WTC11 (cell line): Measurements from ENCODE around the gene DCTN5. TPM values are rescaled to one million over a fixed set of nuclear protein-coding genes. Genes with fewer than 3 reads are reported as not detected.
"Not testable (repeated sequence)": the region's sequence is repeated elsewhere in the genome, so short reads cannot be mapped to it uniquely, and the experiment has no call there.

Experiments used
- ATAC-seq: fragments of 200-7000 bp; cut with Tn5 transposase; 2 replicates; pipeline ENCODE4 v1.10.0; 2021; ENCODE audit warnings: mild to moderate bottlenecking, moderate library complexity
- CTCF ChIA-PET: fragments of 300-600 bp; sonication (Branson Sonifier 250); formaldehyde crosslinking; loops from one replicate; lab custom pipeline; 2021; ENCODE audit warnings: antibody characterized with exemption; lab: Charles Lee
- POLR2A ChIA-PET: fragments of 350-600 bp; sonication (Branson Sonifier 250); formaldehyde crosslinking; loops from one replicate; lab custom pipeline; 2021; ENCODE audit warnings: antibody characterized with exemption; lab: Charles Lee
- DNase-seq: peaks from one replicate; pipeline ENCODE4 v3.0.0; 2021; ENCODE audit warnings: low spot score
- H3K27ac Mint-ChIP-seq: 2 replicates; pipeline ENCODE4 v1.8.0; 2021; ENCODE audit warnings: mixed read lengths
- H3K27me3 Mint-ChIP-seq: 2 replicates; pipeline ENCODE4 v1.8.0; 2021; ENCODE audit warnings: low read depth, mild to moderate bottlenecking, moderate library complexity, mixed read lengths
- H3K36me3 Mint-ChIP-seq: 2 replicates; pipeline ENCODE4 v1.8.0; 2021; ENCODE audit warnings: mixed read lengths
- H3K4me1 Mint-ChIP-seq: 2 replicates; pipeline ENCODE4 v1.8.0; 2022; ENCODE audit warnings: mixed read lengths
- H3K4me3 Mint-ChIP-seq: 2 replicates; pipeline ENCODE4 v1.8.0; 2021; ENCODE audit warnings: mild to moderate bottlenecking, moderate library complexity, mixed read lengths
- H3K9me3 Mint-ChIP-seq: 2 replicates; pipeline ENCODE4 v1.8.0; 2021; ENCODE audit warnings: mixed read lengths
- ATF1 ChIP-seq: sonication (generic); formaldehyde crosslinking; IDR thresholded peaks from 2 replicates; pipeline ENCODE4 v1.8.1; 2023; ENCODE audit warnings: mild to moderate bottlenecking, moderate library complexity, missing genetic modification reagents
- ELF4 ChIP-seq: sonication (generic); formaldehyde crosslinking; IDR thresholded peaks from 2 replicates; pipeline ENCODE4 v1.8.1; 2022; ENCODE audit warnings: low read depth, mild to moderate bottlenecking, moderate library complexity, missing genetic modification reagents
- NR2C2 ChIP-seq: sonication (generic); formaldehyde crosslinking; IDR thresholded peaks from 2 replicates; pipeline ENCODE4 v1.8.0; 2022; ENCODE audit warnings: mild to moderate bottlenecking, missing genetic modification reagents
- NR3C1 ChIP-seq: sonication (generic); formaldehyde crosslinking; conservative IDR thresholded peaks from 2 replicates; pipeline ENCODE4 v1.8.1; 2023; ENCODE audit warnings: low read depth, mild to moderate bottlenecking, missing genetic modification reagents
- OVOL2 ChIP-seq: fragments of 250-450 bp; sonication (Bioruptor Pico); IDR thresholded peaks from 2 replicates; pipeline ENCODE4 v1.9.0; 2021; ENCODE audit warnings: mild to moderate bottlenecking, borderline replicate concordance
- PRRX2 ChIP-seq: fragments of 250-450 bp; sonication (Bioruptor Pico); IDR thresholded peaks from 2 replicates; pipeline ENCODE4 v1.8.0; 2021; ENCODE audit warnings: mild to moderate bottlenecking
- TCF7 ChIP-seq: sonication (generic); formaldehyde crosslinking; IDR thresholded peaks from 2 replicates; pipeline ENCODE4 v1.8.0; 2022; ENCODE audit warnings: mild to moderate bottlenecking, low read depth, missing genetic modification reagents, moderate library complexity
- TEAD1 ChIP-seq: sonication (generic); formaldehyde crosslinking; IDR thresholded peaks from 2 replicates; pipeline ENCODE4 v1.8.0; 2022; ENCODE audit warnings: mild to moderate bottlenecking, missing genetic modification reagents
- TP53 ChIP-seq: sonication (generic); formaldehyde crosslinking; IDR thresholded peaks from 2 replicates; pipeline ENCODE4 v1.8.1; 2023; ENCODE audit warnings: mild to moderate bottlenecking, missing genetic modification reagents
- ZNF121 ChIP-seq: sonication (generic); formaldehyde crosslinking; IDR thresholded peaks from 2 replicates; pipeline ENCODE4 v1.8.0; 2023; ENCODE audit warnings: missing genetic modification reagents
- ZNF317 ChIP-seq: sonication (generic); formaldehyde crosslinking; IDR thresholded peaks from 2 replicates; pipeline ENCODE4 v1.8.1; 2023; ENCODE audit warnings: low read depth, mild to moderate bottlenecking, moderate library complexity, missing genetic modification reagents, borderline replicate concordance
- ZNF416 ChIP-seq: fragments of 250-450 bp; sonication (Bioruptor Pico); IDR thresholded peaks from 2 replicates; pipeline ENCODE4 v1.9.0; 2021; ENCODE audit warnings: mild to moderate bottlenecking, inconsistent platforms
- total RNA-seq: library from RNA; stranded (reverse); gene quantifications from 3 replicates; pipeline ENCODE4 v1.2.3, GENCODE V29; 2021
- TF ChIP-seq, protein P1 (sequence below): sonication (generic); formaldehyde crosslinking; IDR thresholded peaks from 2 replicates; pipeline ENCODE4 v1.8.1; 2023; ENCODE audit warnings: mild to moderate bottlenecking, missing genetic modification reagents, moderate library complexity
- TF ChIP-seq, protein P2 (sequence below): fragments of 250-450 bp; sonication (Bioruptor Pico); IDR thresholded peaks from 2 replicates; pipeline ENCODE4 v1.9.0; 2021; ENCODE audit warnings: mild to moderate bottlenecking
- TF ChIP-seq, protein P3 (sequence below): fragments of 250-450 bp; sonication (Bioruptor Pico); IDR thresholded peaks from 2 replicates; pipeline ENCODE4 v1.9.0; 2021; ENCODE audit warnings: mild to moderate bottlenecking
- TF ChIP-seq, protein P4 (sequence below): sonication (generic); formaldehyde crosslinking; conservative IDR thresholded peaks from 2 replicates; pipeline ENCODE4 v1.8.1; 2023; ENCODE audit warnings: mild to moderate bottlenecking, low read depth, missing genetic modification reagents, moderate library complexity
- TF ChIP-seq, protein P5 (sequence below): sonication (generic); formaldehyde crosslinking; IDR thresholded peaks from 2 replicates; pipeline ENCODE4 v1.8.0; 2023; ENCODE audit warnings: missing genetic modification reagents
- TF ChIP-seq, protein P6 (sequence below): sonication (generic); formaldehyde crosslinking; IDR thresholded peaks from 2 replicates; pipeline ENCODE4 v1.8.0; 2022; ENCODE audit warnings: mild to moderate bottlenecking, missing genetic modification reagents

Gene DCTN5
- total RNA-seq, 1 experiment from 2014 or later, result 65.8 TPM

- DNase-seq, CTCF ChIA-PET, H3K4me1 Mint-ChIP-seq, H3K9me3 Mint-ChIP-seq, POLR2A ChIA-PET, ATAC-seq, H3K4me3 Mint-ChIP-seq, H3K27ac Mint-ChIP-seq, H3K27me3 Mint-ChIP-seq: not testable (repeated sequence)
- peaks cover 60% of the 10 kb centered on the region for H3K36me3 Mint-ChIP-seq
- TF ChIP-seq ZNF121 (CRISPR knock-in tag), result peak; percentile 24; the same call in 1 of the 2 replicates
These were observed 9.4 kb upstream of the DCTN5 start for GRCh38 chr16:23631874-23632273.

- POLR2A ChIA-PET, result no interaction called here
- Mint-ChIP-seq H3K4me1 (no peaks in the 10 kb centered on the region), H3K36me3 (peaks cover 56% of the 10 kb centered on the region)
- CTCF ChIA-PET, result no interaction called here
- DNase-seq, result no peak
- TF ChIP-seq TCF7 (no peak), ZNF317 (CRISPR knock-in tag) (no peak), TEAD1 (no peak), TP53 (CRISPR knock-in tag) (no peak), OVOL2 (CRISPR knock-in tag) (no peak)
- TF ChIP-seq, protein P1, sequence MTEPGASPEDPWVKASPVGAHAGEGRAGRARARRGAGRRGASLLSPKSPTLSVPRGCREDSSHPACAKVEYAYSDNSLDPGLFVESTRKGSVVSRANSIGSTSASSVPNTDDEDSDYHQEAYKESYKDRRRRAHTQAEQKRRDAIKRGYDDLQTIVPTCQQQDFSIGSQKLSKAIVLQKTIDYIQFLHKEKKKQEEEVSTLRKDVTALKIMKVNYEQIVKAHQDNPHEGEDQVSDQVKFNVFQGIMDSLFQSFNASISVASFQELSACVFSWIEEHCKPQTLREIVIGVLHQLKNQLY (CRISPR knock-in tag), result no peak
- TF ChIP-seq, protein P2, sequence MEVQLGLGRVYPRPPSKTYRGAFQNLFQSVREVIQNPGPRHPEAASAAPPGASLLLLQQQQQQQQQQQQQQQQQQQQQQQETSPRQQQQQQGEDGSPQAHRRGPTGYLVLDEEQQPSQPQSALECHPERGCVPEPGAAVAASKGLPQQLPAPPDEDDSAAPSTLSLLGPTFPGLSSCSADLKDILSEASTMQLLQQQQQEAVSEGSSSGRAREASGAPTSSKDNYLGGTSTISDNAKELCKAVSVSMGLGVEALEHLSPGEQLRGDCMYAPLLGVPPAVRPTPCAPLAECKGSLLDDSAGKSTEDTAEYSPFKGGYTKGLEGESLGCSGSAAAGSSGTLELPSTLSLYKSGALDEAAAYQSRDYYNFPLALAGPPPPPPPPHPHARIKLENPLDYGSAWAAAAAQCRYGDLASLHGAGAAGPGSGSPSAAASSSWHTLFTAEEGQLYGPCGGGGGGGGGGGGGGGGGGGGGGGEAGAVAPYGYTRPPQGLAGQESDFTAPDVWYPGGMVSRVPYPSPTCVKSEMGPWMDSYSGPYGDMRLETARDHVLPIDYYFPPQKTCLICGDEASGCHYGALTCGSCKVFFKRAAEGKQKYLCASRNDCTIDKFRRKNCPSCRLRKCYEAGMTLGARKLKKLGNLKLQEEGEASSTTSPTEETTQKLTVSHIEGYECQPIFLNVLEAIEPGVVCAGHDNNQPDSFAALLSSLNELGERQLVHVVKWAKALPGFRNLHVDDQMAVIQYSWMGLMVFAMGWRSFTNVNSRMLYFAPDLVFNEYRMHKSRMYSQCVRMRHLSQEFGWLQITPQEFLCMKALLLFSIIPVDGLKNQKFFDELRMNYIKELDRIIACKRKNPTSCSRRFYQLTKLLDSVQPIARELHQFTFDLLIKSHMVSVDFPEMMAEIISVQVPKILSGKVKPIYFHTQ (CRISPR knock-in tag), result no peak
- TF ChIP-seq, protein P3, sequence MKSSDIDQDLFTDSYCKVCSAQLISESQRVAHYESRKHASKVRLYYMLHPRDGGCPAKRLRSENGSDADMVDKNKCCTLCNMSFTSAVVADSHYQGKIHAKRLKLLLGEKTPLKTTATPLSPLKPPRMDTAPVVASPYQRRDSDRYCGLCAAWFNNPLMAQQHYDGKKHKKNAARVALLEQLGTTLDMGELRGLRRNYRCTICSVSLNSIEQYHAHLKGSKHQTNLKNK (CRISPR knock-in tag), result no peak
- TF ChIP-seq, protein P4, sequence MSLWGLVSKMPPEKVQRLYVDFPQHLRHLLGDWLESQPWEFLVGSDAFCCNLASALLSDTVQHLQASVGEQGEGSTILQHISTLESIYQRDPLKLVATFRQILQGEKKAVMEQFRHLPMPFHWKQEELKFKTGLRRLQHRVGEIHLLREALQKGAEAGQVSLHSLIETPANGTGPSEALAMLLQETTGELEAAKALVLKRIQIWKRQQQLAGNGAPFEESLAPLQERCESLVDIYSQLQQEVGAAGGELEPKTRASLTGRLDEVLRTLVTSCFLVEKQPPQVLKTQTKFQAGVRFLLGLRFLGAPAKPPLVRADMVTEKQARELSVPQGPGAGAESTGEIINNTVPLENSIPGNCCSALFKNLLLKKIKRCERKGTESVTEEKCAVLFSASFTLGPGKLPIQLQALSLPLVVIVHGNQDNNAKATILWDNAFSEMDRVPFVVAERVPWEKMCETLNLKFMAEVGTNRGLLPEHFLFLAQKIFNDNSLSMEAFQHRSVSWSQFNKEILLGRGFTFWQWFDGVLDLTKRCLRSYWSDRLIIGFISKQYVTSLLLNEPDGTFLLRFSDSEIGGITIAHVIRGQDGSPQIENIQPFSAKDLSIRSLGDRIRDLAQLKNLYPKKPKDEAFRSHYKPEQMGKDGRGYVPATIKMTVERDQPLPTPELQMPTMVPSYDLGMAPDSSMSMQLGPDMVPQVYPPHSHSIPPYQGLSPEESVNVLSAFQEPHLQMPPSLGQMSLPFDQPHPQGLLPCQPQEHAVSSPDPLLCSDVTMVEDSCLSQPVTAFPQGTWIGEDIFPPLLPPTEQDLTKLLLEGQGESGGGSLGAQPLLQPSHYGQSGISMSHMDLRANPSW (CRISPR knock-in tag), result no peak
- TF ChIP-seq, all 79 proteins: peak for 0
- no peak overlapping the region for H3K27ac Mint-ChIP-seq
- H3K27me3 Mint-ChIP-seq, result no peaks in the 10 kb centered on the region
- H3K9me3 Mint-ChIP-seq, result no peaks in the 10 kb centered on the region
- no peak for ATAC-seq
- H3K4me3 Mint-ChIP-seq, result no peak overlapping the region
These were observed 6.7 kb upstream of the DCTN5 start for GRCh38 chr16:23634461-23635036.

- CTCF ChIA-PET, result no interaction called here
- POLR2A ChIA-PET, result no interaction called here
- peaks cover 45% of the 10 kb centered on the region for H3K36me3 Mint-ChIP-seq
- TF ChIP-seq PRRX2 (CRISPR knock-in tag), result no peak
- no peak for TF ChIP-seq NR2C2 (CRISPR knock-in tag)
- TF ChIP-seq, protein P4 (CRISPR knock-in tag), result no peak
- TF ChIP-seq ELF4 (CRISPR knock-in tag), result no peak
- TF ChIP-seq, protein P5, sequence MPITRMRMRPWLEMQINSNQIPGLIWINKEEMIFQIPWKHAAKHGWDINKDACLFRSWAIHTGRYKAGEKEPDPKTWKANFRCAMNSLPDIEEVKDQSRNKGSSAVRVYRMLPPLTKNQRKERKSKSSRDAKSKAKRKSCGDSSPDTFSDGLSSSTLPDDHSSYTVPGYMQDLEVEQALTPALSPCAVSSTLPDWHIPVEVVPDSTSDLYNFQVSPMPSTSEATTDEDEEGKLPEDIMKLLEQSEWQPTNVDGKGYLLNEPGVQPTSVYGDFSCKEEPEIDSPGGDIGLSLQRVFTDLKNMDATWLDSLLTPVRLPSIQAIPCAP (CRISPR knock-in tag), result no peak
- TF ChIP-seq, protein P6, sequence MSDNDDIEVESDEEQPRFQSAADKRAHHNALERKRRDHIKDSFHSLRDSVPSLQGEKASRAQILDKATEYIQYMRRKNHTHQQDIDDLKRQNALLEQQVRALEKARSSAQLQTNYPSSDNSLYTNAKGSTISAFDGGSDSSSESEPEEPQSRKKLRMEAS (CRISPR knock-in tag), result no peak
- no peak for TF ChIP-seq ATF1 (CRISPR knock-in tag)
- no peak for TF ChIP-seq TP53 (CRISPR knock-in tag)
- TF ChIP-seq, protein P2 (CRISPR knock-in tag), result no peak
- no peak for TF ChIP-seq NR3C1 (CRISPR knock-in tag)
- no peak for TF ChIP-seq ZNF416 (CRISPR knock-in tag)
These were observed 5.3 kb upstream of the DCTN5 start for GRCh38 chr16:23635958-23636357.

More at GRCh38 chr16:23635958-23636357, 5.3 kb upstream of the DCTN5 start:
- Mint-ChIP-seq H3K4me1 (peaks cover 7% of the 10 kb centered on the region), H3K27ac (no peak overlapping the region), H3K4me3 (no peak overlapping the region), H3K9me3 (no peaks in the 10 kb centered on the region), H3K27me3 (no peaks in the 10 kb centered on the region; the same call in 1 of the 2 replicates)
- ATAC-seq, result no peak
- no peak for DNase-seq
